ENCODE data around the gene NQO2. TPM values are rescaled to one million over a fixed set of nuclear protein-coding genes. Genes with fewer than 3 reads are reported as not detected.
"Not testable (repeated sequence)": the region's sequence is repeated elsewhere in the genome, so short reads cannot be mapped to it uniquely, and the experiment has no call there.

Gene NQO2
- total and polyA plus RNA-seq, 11 donors = 37.0 to 85.4 (median 62.8) TPM

DNA sequence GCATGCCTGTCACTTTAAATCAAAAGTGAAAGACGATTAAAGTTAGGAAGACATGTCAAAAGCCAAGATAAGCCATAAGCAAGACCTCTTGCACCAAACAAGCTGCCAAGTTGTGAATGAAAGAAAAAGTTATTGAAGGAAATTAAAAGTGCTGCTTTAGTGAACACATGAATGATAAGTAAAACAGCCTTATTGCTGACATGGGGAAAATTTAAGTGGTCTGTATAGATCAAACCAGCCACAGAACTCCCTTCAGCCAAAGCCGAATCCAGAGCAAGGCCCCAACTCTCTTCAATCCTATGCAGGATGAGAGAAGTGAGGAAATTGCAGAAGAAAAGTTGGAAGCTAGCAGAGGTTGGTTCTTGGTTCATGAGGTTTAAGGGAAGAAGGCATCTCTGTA, 59.3 kb downstream of the NQO2 start:
- DNase-seq (no peak), ATAC-seq (no peak)
- intact Hi-C loops (cut with DNase I) = loop anchor here in 7 of 10 donors (5.0 to 10.0 kb wide), 3 partner anchors 212 to 217 kb away; partner anchors contain the start of gene SERPINB1 (in 6 of the 7)
- peaks cover 0 to 27% (median 11%) of the 10 kb centered on the region in 12 donors for H3K4me1 ChIP-seq
- no peaks in the 10 kb centered on the region for H3K9me3 ChIP-seq
- H3K27ac ChIP-seq = peak overlapping the region in 1 of 12 donors; percentile 30
- no peak for TF ChIP-seq POLR2A (IDR thresholded peaks at IDR 0.05)
- TF ChIP-seq, protein P1, sequence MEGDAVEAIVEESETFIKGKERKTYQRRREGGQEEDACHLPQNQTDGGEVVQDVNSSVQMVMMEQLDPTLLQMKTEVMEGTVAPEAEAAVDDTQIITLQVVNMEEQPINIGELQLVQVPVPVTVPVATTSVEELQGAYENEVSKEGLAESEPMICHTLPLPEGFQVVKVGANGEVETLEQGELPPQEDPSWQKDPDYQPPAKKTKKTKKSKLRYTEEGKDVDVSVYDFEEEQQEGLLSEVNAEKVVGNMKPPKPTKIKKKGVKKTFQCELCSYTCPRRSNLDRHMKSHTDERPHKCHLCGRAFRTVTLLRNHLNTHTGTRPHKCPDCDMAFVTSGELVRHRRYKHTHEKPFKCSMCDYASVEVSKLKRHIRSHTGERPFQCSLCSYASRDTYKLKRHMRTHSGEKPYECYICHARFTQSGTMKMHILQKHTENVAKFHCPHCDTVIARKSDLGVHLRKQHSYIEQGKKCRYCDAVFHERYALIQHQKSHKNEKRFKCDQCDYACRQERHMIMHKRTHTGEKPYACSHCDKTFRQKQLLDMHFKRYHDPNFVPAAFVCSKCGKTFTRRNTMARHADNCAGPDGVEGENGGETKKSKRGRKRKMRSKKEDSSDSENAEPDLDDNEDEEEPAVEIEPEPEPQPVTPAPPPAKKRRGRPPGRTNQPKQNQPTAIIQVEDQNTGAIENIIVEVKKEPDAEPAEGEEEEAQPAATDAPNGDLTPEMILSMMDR (IDR thresholded peaks at IDR 0.05) = no peak
- WGBS, 4 donors = 59 to 63% (median 60%) methylated on average over 2 of the region's 2 CpGs
- H3K4me3 ChIP-seq = no peak overlapping the region
- no peaks in the 10 kb centered on the region for H3K27me3 ChIP-seq
- H3K36me3 ChIP-seq = no peaks in the 10 kb centered on the region

DNA sequence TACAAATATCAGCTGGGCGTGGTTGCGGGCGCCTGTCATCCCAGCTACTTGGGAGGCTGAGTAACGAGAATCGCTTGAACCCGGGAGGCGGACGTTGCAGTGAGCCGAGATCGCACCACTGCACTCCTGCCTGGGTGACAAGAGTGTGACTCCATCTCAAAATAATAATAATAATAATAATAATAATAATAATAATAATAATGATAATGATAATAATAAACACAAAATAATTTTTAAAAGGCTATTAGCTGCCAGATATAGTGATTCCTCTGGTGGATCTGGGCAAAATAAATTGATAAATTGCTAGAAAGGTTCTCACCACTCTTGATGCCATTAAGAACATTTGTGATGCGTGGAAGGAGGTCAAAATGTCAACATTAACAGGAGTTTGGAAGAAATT, 60.4 kb downstream of the NQO2 start:
- DNase-seq, ATAC-seq, H3K27ac ChIP-seq, H3K9me3 ChIP-seq, H3K36me3 ChIP-seq, H3K27me3 ChIP-seq, H3K4me3 ChIP-seq: not testable (repeated sequence)
- intact Hi-C loops (cut with DNase I) = loop anchor here in 2 of 10 donors (5.0 to 10.0 kb wide), 2 partner anchors 218 to 295 kb away; partner anchors contain the start of genes SERPINB1 (in 1 of the 2) and WRNIP1 (in 1 of the 2)
- H3K4me1 ChIP-seq = peaks cover 0 to 25% (median 10%) of the 10 kb centered on the region in 12 donors
- whole genome bisulfite sequencing, 4 donors = 95 to 97% (median 96%) methylated on average over 11 of the region's 11 CpGs

DNA sequence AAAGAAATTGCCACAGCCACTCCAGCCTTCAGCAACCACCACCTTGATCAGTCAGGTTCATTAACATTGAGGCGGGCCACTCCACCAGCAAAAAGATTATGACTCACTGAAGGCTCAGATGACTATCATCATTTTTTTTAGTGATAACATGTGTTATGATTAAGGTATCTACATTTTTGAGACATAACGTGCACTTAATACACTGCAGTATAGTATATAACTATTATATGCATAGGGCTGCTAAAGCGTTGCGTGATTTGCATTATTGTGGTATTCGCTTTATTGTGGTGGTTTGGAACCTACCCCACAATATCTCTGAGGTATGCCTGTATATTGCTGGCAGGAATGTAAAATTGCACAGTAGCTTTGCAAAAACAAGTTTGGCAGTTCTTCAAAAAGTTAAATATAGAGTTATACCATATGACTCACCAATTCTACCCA, 61.8 kb downstream of the NQO2 start:
- no peaks in the 10 kb centered on the region for H3K27me3 ChIP-seq
- intact Hi-C loops (cut with DNase I) = loop anchor here in 2 of 10 donors (5.0 to 10.0 kb wide), 2 partner anchors 219 to 297 kb away; partner anchors contain the start of genes SERPINB1 (in 1 of the 2) and WRNIP1 (in 1 of the 2)
- H3K36me3 ChIP-seq = no peaks in the 10 kb centered on the region
- peaks cover 0 to 24% (median 6%) of the 10 kb centered on the region in 12 donors for H3K4me1 ChIP-seq
- DNase-seq (no peak), ATAC-seq (no peak)
- 89 to 95% (median 94%) methylated on average over 5 of the region's 5 CpGs for WGBS, 4 donors
- H3K9me3 ChIP-seq = no peaks in the 10 kb centered on the region
- H3K4me3 ChIP-seq = no peak overlapping the region
- TF ChIP-seq POLR2A (IDR thresholded peaks at IDR 0.05) = no peak
- TF ChIP-seq, protein P1 (IDR thresholded peaks at IDR 0.05) = no peak
- H3K27ac ChIP-seq = no peak overlapping the region

DNA sequence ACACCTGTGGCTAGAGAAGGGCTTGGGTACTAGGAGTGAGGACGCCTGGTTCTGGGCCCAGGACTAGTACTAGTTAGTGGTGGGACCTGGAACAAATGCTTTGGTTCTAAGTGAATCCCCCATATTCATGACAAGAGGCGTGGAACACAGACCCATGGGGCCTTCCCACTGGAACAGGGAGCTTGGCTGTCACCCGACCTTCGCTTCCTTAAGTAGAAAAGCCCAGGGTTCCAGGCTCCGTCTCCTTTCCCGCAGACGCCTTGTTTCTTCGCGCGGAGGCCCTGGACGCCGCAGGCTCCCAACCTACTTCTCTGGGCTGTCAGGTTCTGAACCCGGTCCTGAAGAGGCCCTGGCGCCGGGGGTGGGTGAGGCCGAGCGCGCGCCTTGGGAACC, 63.6 kb downstream of the NQO2 start:
- peak in 1 of 5 donors; percentile 37 for DNase-seq
- Histone ChIP-seq H3K4me3 (peak overlapping the region in 11 of 12 donors; percentile 64 to 98 (median 87)), H3K4me1 (peaks cover 0 to 33% (median 15%) of the 10 kb centered on the region in 12 donors), H3K27ac (peak overlapping the region; percentile 86 to 99 (median 96))
- H3K36me3 ChIP-seq, ATAC-seq, H3K27me3 ChIP-seq, H3K9me3 ChIP-seq: not testable (repeated sequence)
- WGBS, 4 donors = 0 to 6% (median 3%) methylated on average over 2 to 17 of the region's 19 CpGs
- intact Hi-C loops (cut with DNase I) = loop anchor here in 2 of 10 donors (5.0 to 10.0 kb wide), 2 partner anchors 221 to 299 kb away; partner anchors contain the start of genes SERPINB1 (in 1 of the 2) and WRNIP1 (in 1 of the 2)

Measured in heart left ventricle (tissue), 16 donors.